Dermis lymphatic vessel endothelial cell (primary cell): Measurements from ENCODE around the gene GCA. TPM values are rescaled to one million over a fixed set of nuclear protein-coding genes. Genes with fewer than 3 reads are reported as not detected.

Experiments
- total RNA-seq: library from RNA; depleted of rRNA; stranded (reverse); fragments of >200 nt; gene quantifications from 2 replicates; pipeline ENCODE4 v1.2.1, GENCODE V29; 2014

The GCA gene
- total RNA-seq: 3.4 and 6.6 TPM in 2 replicates

GRCh38 chr2:162343824-162344616, at the start of gene GCA:
Gene GCA (plus strand): TSS chr2:162344132. CDS start chr2:162344249, 117 bp downstream.

GRCh38 chr2:162318328-162319180, 25.4 kb upstream of the GCA start, which contains the start of gene IFIH1:
Gene IFIH1 (minus strand): TSS chr2:162318684. CDS start chr2:162318307, 377 bp downstream.

Other genes with a start within 250 kb of the GCA start
- gene GCG, start 191.9 kb upstream of the GCA start, total RNA-seq: not detected in 2 replicates
- 0.09 and 0.76 TPM in 2 replicates for gene FAP, start 100.7 kb upstream of the GCA start, total RNA-seq
- 4.3 and 6.4 TPM in 2 replicates for gene IFIH1, start 25.4 kb upstream of the GCA start, total RNA-seq